Vagina (tissue), 2 donors: ENCODE data around the gene EEF1B2.

Experiments used
- POLR2AphosphoS5 ChIP-seq, 2 donors: sonication (generic); formaldehyde crosslinking; IDR thresholded peaks; one replicate each; pipeline ENCODE4 v1.9.0; 2017; ENCODE audit warnings: antibody characterized with exemption in 2 of 2, mild to moderate bottlenecking in 2 of 2, low read depth in 1 of 2; ENCODE audit not compliant: insufficient read depth in 1 of 2
- TF ChIP-seq, protein P1 (sequence below), 3 experiments: fragments of 450-650 bp in 2 of 3; fragments of 200-600 bp in 1 of 3; sonication (generic) in 1 of 3; IDR thresholded peaks; one replicate each; pipeline ENCODE4 v1.5.1; 2017 to 2019; ENCODE audit warnings: antibody characterized with exemption in 3 of 3, mild to moderate bottlenecking in 2 of 3, moderate library complexity in 2 of 3

GRCh38 chr2:206204710-206205109, 45.0 kb downstream of the EEF1B2 start:
- TF ChIP-seq, protein P1, sequence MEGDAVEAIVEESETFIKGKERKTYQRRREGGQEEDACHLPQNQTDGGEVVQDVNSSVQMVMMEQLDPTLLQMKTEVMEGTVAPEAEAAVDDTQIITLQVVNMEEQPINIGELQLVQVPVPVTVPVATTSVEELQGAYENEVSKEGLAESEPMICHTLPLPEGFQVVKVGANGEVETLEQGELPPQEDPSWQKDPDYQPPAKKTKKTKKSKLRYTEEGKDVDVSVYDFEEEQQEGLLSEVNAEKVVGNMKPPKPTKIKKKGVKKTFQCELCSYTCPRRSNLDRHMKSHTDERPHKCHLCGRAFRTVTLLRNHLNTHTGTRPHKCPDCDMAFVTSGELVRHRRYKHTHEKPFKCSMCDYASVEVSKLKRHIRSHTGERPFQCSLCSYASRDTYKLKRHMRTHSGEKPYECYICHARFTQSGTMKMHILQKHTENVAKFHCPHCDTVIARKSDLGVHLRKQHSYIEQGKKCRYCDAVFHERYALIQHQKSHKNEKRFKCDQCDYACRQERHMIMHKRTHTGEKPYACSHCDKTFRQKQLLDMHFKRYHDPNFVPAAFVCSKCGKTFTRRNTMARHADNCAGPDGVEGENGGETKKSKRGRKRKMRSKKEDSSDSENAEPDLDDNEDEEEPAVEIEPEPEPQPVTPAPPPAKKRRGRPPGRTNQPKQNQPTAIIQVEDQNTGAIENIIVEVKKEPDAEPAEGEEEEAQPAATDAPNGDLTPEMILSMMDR (IDR thresholded peaks at IDR 0.05): no peak
- no peak for TF ChIP-seq POLR2AphosphoS5 (IDR thresholded peaks at IDR 0.05; ENCODE audit: insufficient read depth in 1 of 2, low read depth in 1 of 2)
